Erythroblast (primary cell): ENCODE measurements around the gene TMC3.
"Not testable (repeated sequence)": the region's sequence is repeated elsewhere in the genome, so short reads cannot be mapped to it uniquely, and the experiment has no call there.

Experiments used
- DNase-seq, 2 experiments: peaks; one replicate each; lab custom pipeline; 2025; lab: John Stamatoyannopoulos, UW
- GATA1 ChIP-seq: IDR thresholded peaks from 2 replicates; pipeline ENCODE4 v1.6.1; 2011; ENCODE audit warnings: low read depth, mild to moderate bottlenecking, control low read depth, low read length, moderate library complexity
- POLR2A ChIP-seq: IDR thresholded peaks from 2 replicates; pipeline ENCODE4 v1.6.1; 2011; ENCODE audit warnings: mild to moderate bottlenecking, low read length

Gene TMC3

GRCh38 chr15:81343371-81343770 is 30.6 kb downstream of the TMC3 start:
- no peak for TF ChIP-seq GATA1
- TF ChIP-seq POLR2A: no peak
- no peak for DNase-seq

- DNase-seq: no peak
- TF ChIP-seq GATA1 (no peak), POLR2A (no peak)
These were observed 32.7 kb downstream of the TMC3 start for GRCh38 chr15:81341351-81341750.

DNA sequence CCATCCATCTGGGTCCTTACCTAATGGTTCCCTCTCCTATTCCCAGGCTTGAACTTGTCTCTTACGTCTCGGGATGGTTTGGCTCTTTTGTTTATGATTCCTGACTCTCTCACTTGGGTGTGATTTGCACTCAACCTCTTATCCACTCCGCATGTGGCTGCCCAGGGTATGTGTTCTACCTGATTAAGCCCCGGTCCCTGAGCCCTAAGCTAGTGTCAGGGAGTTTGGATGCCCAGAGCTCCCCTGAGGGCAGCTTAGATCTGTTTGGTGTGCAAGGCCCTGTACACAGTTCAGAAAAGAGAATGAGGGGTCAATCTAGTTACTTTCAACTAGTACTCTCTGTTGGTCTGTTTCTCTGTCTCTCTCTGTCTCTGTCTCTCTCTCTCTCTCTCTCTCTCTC is 34.2 kb downstream of the TMC3 start:
- DNase-seq: no peak
- TF ChIP-seq GATA1 (no peak), POLR2A (no peak)

- no peak for DNase-seq
- TF ChIP-seq POLR2A (no peak), GATA1 (no peak)
These were observed 34.7 kb downstream of the TMC3 start for GRCh38 chr15:81339321-81339720.

- TF ChIP-seq GATA1 (no peak), POLR2A (no peak)
- DNase-seq: no peak
These were observed 35.6 kb downstream of the TMC3 start for GRCh38 chr15:81338170-81339007.

- DNase-seq: no peak
- TF ChIP-seq GATA1 (no peak), POLR2A (no peak)
These were observed 36.3 kb downstream of the TMC3 start for GRCh38 chr15:81337713-81338157.

DNA sequence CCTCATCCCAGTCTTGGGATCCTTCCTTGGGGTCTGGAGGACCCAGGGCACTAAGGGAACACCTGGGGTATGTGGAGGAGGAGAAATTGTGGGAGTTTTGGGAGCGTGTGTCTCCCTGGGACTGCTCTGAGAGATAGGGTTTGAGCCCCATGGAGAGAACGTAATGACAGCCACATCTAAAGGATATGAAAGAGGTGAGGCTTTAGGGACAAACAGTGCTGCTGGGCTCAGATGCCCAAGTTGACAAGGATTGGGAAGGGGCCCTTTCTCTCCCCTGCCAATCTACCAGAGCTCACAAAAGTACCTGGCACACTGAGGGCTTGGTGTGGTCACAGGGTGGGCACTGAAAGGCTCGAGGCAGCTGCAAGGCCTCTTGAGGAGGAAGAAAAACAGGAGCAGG is 36.8 kb downstream of the TMC3 start:
- no peak for TF ChIP-seq POLR2A
- no peak for TF ChIP-seq GATA1
- DNase-seq: no peak

DNA sequence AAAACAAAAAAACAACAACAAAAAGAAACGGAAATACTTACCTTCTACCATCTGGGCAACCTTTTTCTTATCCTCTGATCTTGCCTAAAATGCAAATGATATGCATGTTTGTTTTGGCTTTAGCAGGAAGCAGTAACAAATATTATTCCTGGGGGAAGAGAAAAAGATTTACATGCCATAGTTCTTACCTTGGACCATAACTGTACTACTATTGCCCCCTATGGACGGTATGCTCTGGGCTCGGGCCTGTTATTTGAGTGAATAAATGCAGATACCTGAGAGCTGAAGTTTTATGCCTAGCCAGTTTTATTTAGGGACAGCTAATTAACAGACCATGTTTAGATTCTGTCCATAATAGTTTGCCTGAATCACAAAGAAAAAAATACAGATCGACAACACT is 37.4 kb downstream of the TMC3 start:
- no peak for TF ChIP-seq POLR2A
- TF ChIP-seq GATA1: no peak
- DNase-seq: peak; percentile 9 to 34

GRCh38 chr15:81335631-81336030 is 38.4 kb downstream of the TMC3 start:
- TF ChIP-seq POLR2A (no peak), GATA1 (no peak)
- DNase-seq: no peak

DNA sequence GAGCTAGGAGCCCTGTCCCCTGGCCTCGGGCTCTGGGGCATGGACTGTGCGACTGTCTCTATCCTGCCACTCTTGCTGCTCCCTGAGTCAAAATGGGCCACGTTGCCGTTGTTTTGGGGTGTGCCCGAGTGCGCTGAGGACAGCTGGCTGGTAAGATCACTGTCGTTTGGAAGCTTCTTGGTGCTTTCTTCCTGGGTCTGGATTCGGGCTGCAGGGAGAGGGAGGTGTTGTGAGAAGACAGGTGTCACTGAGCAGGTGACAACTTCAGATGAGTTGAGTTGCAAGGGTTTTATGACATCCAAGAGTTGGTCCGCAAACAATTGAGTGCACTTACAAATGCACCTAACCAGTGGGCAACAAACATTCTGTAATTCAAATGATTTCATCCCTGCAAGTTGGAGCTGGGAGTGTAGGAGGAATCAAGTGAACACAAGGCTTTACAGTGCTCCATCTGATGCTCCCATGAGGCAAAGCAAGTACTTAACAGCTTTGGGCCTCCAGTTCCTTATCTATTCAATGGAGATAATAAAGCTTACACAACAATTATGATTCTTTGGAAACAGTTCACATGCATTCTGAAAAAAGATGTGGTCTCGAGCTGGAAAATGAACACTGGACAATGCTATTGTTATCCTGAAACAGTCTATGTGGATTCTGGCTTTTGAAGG is 39.1 kb downstream of the TMC3 start:
- no peak for DNase-seq
- TF ChIP-seq GATA1: no peak
- no peak for TF ChIP-seq POLR2A

- no peak for DNase-seq
- no peak for TF ChIP-seq GATA1
- TF ChIP-seq POLR2A: no peak
These were observed 40.6 kb downstream of the TMC3 start for GRCh38 chr15:81333363-81333762.

GRCh38 chr15:81332326-81332725 is 41.7 kb downstream of the TMC3 start:
- TF ChIP-seq POLR2A (no peak), GATA1 (no peak)
- no peak for DNase-seq

GRCh38 chr15:81331600-81331999 is 42.4 kb downstream of the TMC3 start:
- DNase-seq: no peak
- no peak for TF ChIP-seq POLR2A
- TF ChIP-seq GATA1: no peak

DNA sequence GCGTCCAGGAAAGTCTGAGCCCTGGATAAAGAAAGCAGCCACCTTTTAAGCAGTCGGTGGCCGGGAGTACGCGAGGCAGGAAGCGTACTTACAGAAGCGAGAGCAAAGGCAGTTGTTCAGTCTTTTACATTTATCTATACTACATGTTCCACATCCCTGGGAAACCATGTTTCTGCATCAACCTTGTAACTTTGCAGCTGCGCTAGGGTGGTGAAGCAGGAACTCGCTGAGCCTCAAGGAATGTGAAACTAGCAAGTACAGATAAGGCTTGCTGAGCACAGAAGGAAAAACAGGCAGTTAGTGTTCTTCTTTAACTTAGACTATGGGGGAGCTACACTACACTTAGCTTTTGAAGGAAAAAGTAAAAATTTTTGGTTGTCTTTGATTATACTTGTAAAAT is 42.9 kb downstream of the TMC3 start:
- not testable (repeated sequence) for DNase-seq

DNA sequence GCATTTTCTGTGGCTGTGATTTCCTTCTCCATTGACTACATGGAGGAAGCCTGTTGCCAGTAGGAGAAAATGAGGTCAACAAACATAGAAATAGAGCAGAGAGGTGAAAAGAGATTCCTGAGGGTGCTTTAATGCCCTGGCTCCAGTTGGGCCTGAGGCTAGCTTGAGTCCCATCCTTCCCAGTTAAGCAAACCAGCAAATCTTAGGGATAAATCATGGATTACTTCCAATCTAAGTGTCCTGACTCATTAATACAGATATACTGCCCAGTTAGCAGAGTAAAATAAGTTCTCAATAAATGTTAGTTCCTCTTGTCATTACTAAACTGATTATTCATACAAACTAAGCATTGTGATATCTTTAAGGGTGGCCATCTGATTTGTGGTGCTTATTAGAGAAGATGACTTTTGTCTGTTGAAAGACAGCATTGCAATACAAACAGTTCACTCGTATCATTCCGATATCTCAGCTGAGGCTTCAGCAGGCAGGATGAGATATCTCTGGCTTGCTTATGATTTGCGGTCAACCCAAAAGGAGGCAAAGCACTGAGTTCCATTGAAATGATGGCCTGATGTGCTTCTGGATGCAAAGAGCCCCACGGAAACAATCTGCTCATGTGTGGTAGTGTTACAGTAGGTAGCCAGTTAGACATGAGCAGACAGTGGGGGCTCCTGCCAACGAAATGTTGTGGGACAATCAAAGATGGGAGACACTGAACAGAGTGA is 43.5 kb downstream of the TMC3 start:
- TF ChIP-seq POLR2A: no peak
- no peak for DNase-seq
